ENCODE measurements around the gene CAPSL. TPM values are rescaled to one million over a fixed set of nuclear protein-coding genes. Genes with fewer than 3 reads are reported as not detected.

CAPSL gene
- total RNA-seq: 0.30 and 1.3 TPM in 2 replicates

GRCh38 chr5:35938568-35939227 is at the start of gene CAPSL:
TSS of gene CAPSL (minus strand) at chr5:35938622. CDS start at chr5:35921120, 17,502 bp downstream.

DNA sequence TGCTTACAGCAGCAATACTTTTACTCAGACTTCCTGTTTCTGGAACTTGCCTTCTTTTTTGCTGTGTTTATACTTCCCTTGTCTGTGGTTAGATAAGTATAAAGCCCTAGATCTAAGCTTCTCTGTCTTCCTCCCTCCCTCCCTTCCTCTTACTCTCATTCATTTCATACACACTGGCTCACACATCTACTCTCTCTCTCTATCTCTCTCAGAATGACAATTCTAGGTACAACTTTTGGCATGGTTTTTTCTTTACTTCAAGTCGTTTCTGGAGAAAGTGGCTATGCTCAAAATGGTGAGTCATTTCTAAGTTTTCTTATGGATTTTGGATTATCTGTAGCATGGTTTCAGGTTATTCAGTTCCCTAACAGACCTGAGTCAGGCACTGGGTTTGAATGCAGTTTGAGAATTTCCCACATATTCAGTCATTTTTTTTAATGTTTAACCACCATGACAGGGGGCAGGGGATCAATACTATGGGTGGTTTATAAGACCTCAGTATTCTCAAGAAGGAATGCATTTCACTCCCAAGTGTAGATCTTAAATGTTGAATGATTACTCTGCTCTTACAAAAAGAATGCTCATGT is 81.6 kb downstream of the CAPSL start, which contains the start of gene IL7R:
Gene IL7R, plus strand, starts transcription at position 127 of the 587 bp plus-strand sequence. Its CDS starts 87 bp downstream, at position 214.

Other genes with a start within 250 kb of the CAPSL start
- 12.9 and 14.0 TPM in 2 replicates for gene IL7R, start 81.7 kb downstream of the CAPSL start, total RNA-seq
- not detected in 2 replicates for gene UGT3A1, start 52.8 kb upstream of the CAPSL start, total RNA-seq
- gene UGT3A2, start 128.3 kb upstream of the CAPSL start, total RNA-seq: not detected in 2 replicates
- gene LMBRD2, start 213.3 kb upstream of the CAPSL start, total RNA-seq: 3.6 and 4.5 TPM in 2 replicates
- 27.7 and 35.1 TPM in 2 replicates for gene SKP2, start 213.5 kb upstream of the CAPSL start, total RNA-seq